K562 (cell line): ENCODE measurements around the gene GLIS2. TPM values are rescaled to one million over a fixed set of nuclear protein-coding genes. Genes with fewer than 3 reads are reported as not detected.
A peak's percentile ranks its signal among the peaks of the same experiment; 100 is the strongest.

Experiments
- ARID2 ChIP-seq: fragments of 450-650 bp; IDR thresholded peaks from 2 replicates; pipeline ENCODE4 v1.6.1; 2017; ENCODE audit warnings: antibody characterized with exemption, mild to moderate bottlenecking
- ATF7 ChIP-seq: fragments of 450-650 bp; IDR thresholded peaks from 2 replicates; pipeline ENCODE4 v1.7.1; 2014; ENCODE audit warnings: mild to moderate bottlenecking, moderate library complexity
- CREM ChIP-seq: IDR thresholded peaks from 2 replicates; pipeline ENCODE4 v1.6.1; 2014; ENCODE audit warnings: antibody characterized with exemption, low read depth
- CTBP1 ChIP-seq: fragments of 450-650 bp; IDR thresholded peaks from 2 replicates; pipeline ENCODE4 v1.6.1; 2016; ENCODE audit warnings: borderline replicate concordance
- CTCFL ChIP-seq: IDR thresholded peaks from 2 replicates; pipeline ENCODE4 v1.6.1; 2011; ENCODE audit warnings: borderline replicate concordance, low read depth, mild to moderate bottlenecking, moderate library complexity, low read length; ENCODE audit not compliant: insufficient read depth, poor library complexity, severe bottlenecking
- DEAF1 ChIP-seq: fragments of 450-650 bp; formaldehyde crosslinking; IDR thresholded peaks from 2 replicates; pipeline ENCODE4 v1.4.0; 2020; ENCODE audit warnings: mild to moderate bottlenecking, moderate library complexity
- DMBX1 ChIP-seq: fragments of 250-450 bp; sonication (Bioruptor Pico); IDR thresholded peaks from 2 replicates; pipeline ENCODE4 v1.8.0; 2022; ENCODE audit warnings: inconsistent platforms, mild to moderate bottlenecking, moderate library complexity, borderline replicate concordance
- EGR1 ChIP-seq: fragments of 450-650 bp; conservative IDR thresholded peaks from 2 replicates; pipeline ENCODE4 v1.6.1; 2017; ENCODE audit warnings: mild to moderate bottlenecking
- FOXA3 ChIP-seq, 2 experiments: fragments of 450-650 bp in 1 of 2; sonication (generic) in 1 of 2; formaldehyde crosslinking; IDR thresholded peaks in 1 of 2; conservative IDR thresholded peaks in 1 of 2; 2 replicates each; pipeline versions ENCODE4 v1.4.0 to v1.8.0; 2020 to 2022; ENCODE audit warnings: mild to moderate bottlenecking in 2 of 2, missing genetic modification reagents in 1 of 2
- HLTF ChIP-seq: fragments of 450-650 bp; IDR thresholded peaks from 2 replicates; pipeline ENCODE4 v1.6.1; 2016
- REST ChIP-seq, 2 experiments: fragments of 450-650 bp; formaldehyde crosslinking in 1 of 2; IDR thresholded peaks; 2 replicates each; pipeline versions ENCODE4 v1.4.0 to v1.6.1; 2014 to 2020; ENCODE audit warnings: mild to moderate bottlenecking in 2 of 2, borderline replicate concordance in 1 of 2, low read depth in 1 of 2
- ZNF121 ChIP-seq: sonication (generic); formaldehyde crosslinking; conservative IDR thresholded peaks from 2 replicates; pipeline ENCODE4 v1.8.0; 2022; ENCODE audit warnings: missing genetic modification reagents
- ZNF124 ChIP-seq: sonication (generic); formaldehyde crosslinking; IDR thresholded peaks from 2 replicates; pipeline ENCODE4 v1.8.1; 2022; ENCODE audit warnings: missing genetic modification reagents
- ZNF143 ChIP-seq: sonication (generic); formaldehyde crosslinking; IDR thresholded peaks from 2 replicates; pipeline ENCODE4 v1.9.0; 2022; ENCODE audit warnings: mild to moderate bottlenecking, missing genetic modification reagents
- ZNF668 ChIP-seq: fragments of 250-450 bp; sonication (Bioruptor Pico); IDR thresholded peaks from 2 replicates; pipeline ENCODE4 v1.8.0; 2022; ENCODE audit warnings: mild to moderate bottlenecking, inconsistent platforms
- polyA plus RNA-seq, 8 experiments: library from polyadenylated mRNA; depleted of rRNA in 4 of 8; stranded (reverse) in 5 of 8; unstranded in 3 of 8; fragments of >200 nt; fragmentation: Nextera tagmentation in 2 of 8; fragmentation: Illumina TruSeq in 1 of 8; extraction: Ambion mirVana in 2 of 8; extraction: Trizol in 1 of 8; gene quantifications; 2 replicates each; pipeline versions ENCODE4 v1.2.1 to v1.2.3, GENCODE V29; 2011 to 2014; ENCODE audit warnings: inconsistent platforms in 1 of 8, missing spikeins in 1 of 8
- total RNA-seq, 7 experiments: library from RNA; depleted of rRNA in 6 of 7; stranded (reverse); fragments of >200 nt in 6 of 7; fragmentation: Illumina TruSeq in 2 of 7; extraction: Trizol in 2 of 7; gene quantifications; 2 replicates each; pipeline versions ENCODE4 v1.2.1 to v1.2.3, GENCODE V29; 2011 to 2021; ENCODE audit warnings: low replicate concordance in 1 of 7

The GLIS2 gene
- total and polyA plus RNA-seq, 9 of the 15 experiments (the other 6 are each of a cell fraction or from before 2014, with no cell fraction given): 0.10 to 9.0 (median 0.57) TPM

- peak; percentile 81 for TF ChIP-seq REST (IDR thresholded peaks at IDR 0.05; ENCODE audit: borderline replicate concordance)
- no peak for TF ChIP-seq REST (CRISPR knock-in tag; IDR thresholded peaks at IDR 0.05; ENCODE audit: low read depth)
- TF ChIP-seq ZNF143: 0 out of 2 replicates have a peak, but pooled peaks have one; percentile 26
- TF ChIP-seq CTCFL: peak; percentile 56
- TF ChIP-seq EGR1: no peak
- TF ChIP-seq ZNF668 (CRISPR knock-in tag): no peak
- TF ChIP-seq DMBX1 (CRISPR knock-in tag): no peak
- 0 out of 4 replicates have a peak, but pooled peaks of 1 of the 2 experiments have one; percentile 44 for TF ChIP-seq FOXA3 (CRISPR knock-in tag; conservative IDR thresholded peaks at IDR 0.05 in 1 of 2, IDR thresholded peaks at IDR 0.05 in 1 of 2)
- TF ChIP-seq HLTF: no peak
- TF ChIP-seq ARID2: peak; percentile 86
- peak; percentile 81 for TF ChIP-seq ZNF121 (CRISPR knock-in tag)
- no peak for TF ChIP-seq ZNF124 (CRISPR knock-in tag)
- TF ChIP-seq CREM: 0 out of 2 replicates have a peak, but pooled peaks have one; percentile 21
- TF ChIP-seq CTBP1: no peak
- no peak for TF ChIP-seq ATF7
- TF ChIP-seq DEAF1: peak; percentile 73; the same call in 1 of the 2 replicates
Observed at GRCh38 chr16:4358831-4359561, 43.1 kb downstream of the GLIS2 start (continued).
